Prostate gland (tissue), 2 donors: Measurements from ENCODE around the gene MVB12B.

Experiments
- CTCF ChIP-seq, 4 experiments: fragments of 200-600 bp in 2 of 4; fragments of 450-650 bp in 2 of 4; sonication (generic) in 2 of 4; IDR thresholded peaks; 1 replicate in 3 of 4; 2 replicates in 1 of 4; pipeline ENCODE4 v1.5.1; 2016 to 2019; ENCODE audit warnings: antibody characterized with exemption in 4 of 4, mild to moderate bottlenecking in 2 of 4, moderate library complexity in 2 of 4
- POLR2A ChIP-seq: fragments of 450-650 bp; IDR thresholded peaks from one replicate; pipeline ENCODE4 v1.6.1; 2016; ENCODE audit warnings: antibody characterized with exemption, mild to moderate bottlenecking

GRCh38 chr9:126491949-126492348, 165.3 kb downstream of the MVB12B start:
- TF ChIP-seq POLR2A (no peak), CTCF (IDR thresholded peaks at IDR 0.05) (no peak)
